ENCODE data around the gene ZNF532. TPM values are rescaled to one million over a fixed set of nuclear protein-coding genes. Genes with fewer than 3 reads are reported as not detected.
A peak's percentile ranks its signal among the peaks of the same experiment; 100 is the strongest.

ZNF532 gene
- total RNA-seq, 1 experiment from 2014 or later = 49.8 TPM

GRCh38 chr18:58861353-58861752 lies 3.3 kb upstream of the ZNF532 start:
- ATAC-seq (no peak), DNase-seq (ENCODE audit: low read depth, low spot score) (no peak)
- BruUV-seq (replicated peaks) = no TSS peak
- Histone ChIP-seq H3K36me3 (ENCODE audit: control insufficient read depth, insufficient read depth, low read length) (no peaks in the 10 kb centered on the region), H3K27ac (ENCODE audit: low read length) (peak overlapping the region; percentile 99), H3K27me3 (ENCODE audit: control insufficient read depth, insufficient read depth, low read length) (no peaks in the 10 kb centered on the region), H3K4me1 (ENCODE audit: control insufficient read depth, insufficient read depth, low read length) (peaks cover 54% of the 10 kb centered on the region), H3K4me3 (ENCODE audit: low read depth in 2 of 2, low read length in 2 of 2) (no peak overlapping the region), H3K9me3 (ENCODE audit: control insufficient read depth, insufficient read depth, low read depth, low read length) (no peaks in the 10 kb centered on the region)
- in situ Hi-C loops (cut with HindIII; ENCODE audit: low pct_unique_long_range_greater_than_20kb, low sequenced_read_pairs) = no loop called here
- ChIA-PET POLR2A (no interaction called here), CTCF (no interaction called here)
- intact Hi-C loops (cut with micrococcal nuclease; ENCODE audit: unreplicated experiment) = loop anchor here (5.0 kb wide), 1 partner anchor 74 kb away; no protein-coding TSS in a partner anchor
- no peak for TF ChIP-seq REST (IDR thresholded peaks at IDR 0.05; ENCODE audit: insufficient read depth in 1 of 2, low read depth in 2 of 2, low read length in 1 of 2)
- no peak for TF ChIP-seq POLR2AphosphoS5 (IDR thresholded peaks at IDR 0.05; ENCODE audit: low read depth, low read length)
- TF ChIP-seq TCF7L2 (IDR thresholded peaks at IDR 0.05; ENCODE audit: low read depth, low read length) = no peak

DNA sequence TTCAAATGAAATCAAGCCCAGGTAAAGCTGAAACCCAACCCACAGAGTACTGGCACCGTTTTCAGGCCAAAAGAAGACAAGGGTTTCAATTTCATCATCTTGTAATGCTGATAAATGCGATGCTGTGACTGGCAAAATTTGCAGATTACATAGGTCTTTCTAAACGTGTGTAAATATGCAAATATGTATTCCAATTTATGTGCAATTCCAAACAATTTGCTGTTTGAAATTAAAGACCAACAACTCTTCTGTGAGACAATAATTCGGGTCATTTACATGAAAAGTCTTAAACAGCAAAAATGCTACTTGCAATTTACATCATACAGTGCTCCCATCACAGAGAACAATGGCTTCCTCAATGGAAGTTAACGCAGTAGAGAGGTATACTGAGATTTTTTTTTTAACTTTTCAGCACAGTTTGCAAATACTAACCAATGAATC lies 2.8 kb upstream of the ZNF532 start:
- BruUV-seq (replicated peaks) = no TSS peak
- H3K36me3 ChIP-seq (ENCODE audit: control insufficient read depth, insufficient read depth, low read length) = no peaks in the 10 kb centered on the region
- no peak for DNase-seq (ENCODE audit: low read depth, low spot score)
- intact Hi-C loops (cut with micrococcal nuclease; ENCODE audit: unreplicated experiment) (loop anchor here (5.0 kb wide), 1 partner anchor 75 kb away; no protein-coding TSS in a partner anchor), in situ Hi-C loops (cut with HindIII; ENCODE audit: low pct_unique_long_range_greater_than_20kb, low sequenced_read_pairs) (no loop called here)
- ChIA-PET POLR2A (no interaction called here), CTCF (no interaction called here)
- H3K27me3 ChIP-seq (ENCODE audit: control insufficient read depth, insufficient read depth, low read length) = no peaks in the 10 kb centered on the region
- peak overlapping the region; percentile 99 for H3K27ac ChIP-seq (ENCODE audit: low read length)
- peaks cover 58% of the 10 kb centered on the region for H3K4me1 ChIP-seq (ENCODE audit: control insufficient read depth, insufficient read depth, low read length)
- H3K4me3 ChIP-seq (ENCODE audit: low read depth in 2 of 2, low read length in 2 of 2) = no peak overlapping the region
- TF ChIP-seq SIN3A (IDR thresholded peaks at IDR 0.05; ENCODE audit: borderline replicate concordance, insufficient read depth, low read depth, low read length) = no peak
- no peak for TF ChIP-seq TCF7L2 (IDR thresholded peaks at IDR 0.05; ENCODE audit: low read depth, low read length)
- no peak for TF ChIP-seq CTCF (IDR thresholded peaks at IDR 0.05)
- no peak for TF ChIP-seq POLR2AphosphoS5 (IDR thresholded peaks at IDR 0.05; ENCODE audit: low read depth, low read length)
- TF ChIP-seq REST (IDR thresholded peaks at IDR 0.05; ENCODE audit: insufficient read depth in 1 of 2, low read depth in 2 of 2, low read length in 1 of 2) = no peak
- no peak for ATAC-seq
- H3K9me3 ChIP-seq (ENCODE audit: control insufficient read depth, insufficient read depth, low read depth, low read length) = no peaks in the 10 kb centered on the region
